Body of pancreas (tissue), 4 donors: ENCODE results near the gene TFB1M. TPM values are rescaled to one million over a fixed set of nuclear protein-coding genes. Genes with fewer than 3 reads are reported as not detected.
"Not testable (repeated sequence)": the region's sequence is repeated elsewhere in the genome, so short reads cannot be mapped to it uniquely, and the experiment has no call there.

Source experiments
- ATAC-seq: fragments of 150-250 bp; one replicate; pipeline ENCODE4 v1.9.1; 2016
- DNase-seq, 4 donors: peaks; one replicate each; pipeline ENCODE4 v3.0.0-alpha.2; 2019
- H3K27ac ChIP-seq, 4 donors: fragments of 200-600 bp; sonication (generic); 1 replicate in 3 of 4; 2 replicates in 1 of 4; pipeline versions ENCODE4 v1.5.1 to v1.6.1; 2016 to 2019; ENCODE audit warnings: mild to moderate bottlenecking in 1 of 4, mixed read lengths in 1 of 4, moderate library complexity in 1 of 4
- H3K27me3 ChIP-seq, 2 donors: fragments of 200-600 bp; sonication (generic); one replicate each; pipeline ENCODE4 v1.6.0; 2016; ENCODE audit warnings: mild to moderate bottlenecking in 1 of 2
- H3K36me3 ChIP-seq, 2 donors: fragments of 200-600 bp; sonication (generic); replicated peaks in 1 of 2; 2 replicates each; pipeline ENCODE4 v1.5.1; 2016; ENCODE audit warnings: low read depth in 2 of 2; ENCODE audit not compliant: insufficient read depth in 1 of 2
- H3K4me1 ChIP-seq: fragments of 200-600 bp; sonication (generic); one replicate; pipeline ENCODE4 v1.6.0; 2016
- H3K4me3 ChIP-seq, 2 donors: fragments of 200-600 bp; sonication (generic); 1 replicate in 1 of 2; 2 replicates in 1 of 2; pipeline ENCODE4 v1.5.1; 2016 to 2019
- H3K9me3 ChIP-seq, 3 donors: fragments of 200-600 bp; sonication (generic); 1 replicate in 2 of 3; 2 replicates in 1 of 3; pipeline ENCODE4 v1.5.1; 2016
- CTCF ChIP-seq, 7 experiments: fragments of 450-650 bp in 4 of 7; fragments of 200-600 bp in 3 of 7; sonication (generic) in 3 of 7; IDR thresholded peaks; one replicate each; pipeline ENCODE4 v1.5.1; 2016 to 2019; ENCODE audit warnings: antibody characterized with exemption in 7 of 7
- POLR2A ChIP-seq, 3 donors: fragments of 450-650 bp; IDR thresholded peaks; one replicate each; pipeline ENCODE4 v1.6.1; 2016; ENCODE audit warnings: antibody characterized with exemption in 3 of 3, mild to moderate bottlenecking in 2 of 3
- WGBS, 2 donors: methylation state at CpG; one replicate each; pipeline ENCODE4 v1.1.5; 2017; 5-methylcytosine and 5-hydroxymethylcytosine counted together
- intact Hi-C: fragments of 100-400 bp; cut with DNase I; formaldehyde crosslinking; loops from one replicate; pipeline ENCODE4 v1.15.1; 2023
- total RNA-seq, 2 donors: library from RNA; depleted of rRNA; stranded (reverse); fragments of >200 nt; gene quantifications; one replicate each; pipeline ENCODE4 v1.1.0, GENCODE V29; 2016

TFB1M gene
- total RNA-seq, 2 donors from 2014 or later: 8.8 to 9.9 TPM

GRCh38 chr6:155344341-155345006 lies 30.2 kb upstream of the TFB1M start:
- WGBS, 2 donors: 85 to 89% methylated on average over 2 of the region's 2 CpGs
- Histone ChIP-seq H3K9me3 (no peaks in the 10 kb centered on the region), H3K4me1 (no peaks in the 10 kb centered on the region), H3K4me3 (no peak overlapping the region), H3K27me3 (no peaks in the 10 kb centered on the region), H3K36me3 (no peaks in the 10 kb centered on the region), H3K27ac (no peak overlapping the region)
- ATAC-seq (no peak), DNase-seq (no peak)
- intact Hi-C loops: no loop called here
- no peak for TF ChIP-seq CTCF (IDR thresholded peaks at IDR 0.05)
- no peak for TF ChIP-seq POLR2A (IDR thresholded peaks at IDR 0.05)

- H3K27me3 ChIP-seq: no peaks in the 10 kb centered on the region
- no peaks in the 10 kb centered on the region for H3K36me3 ChIP-seq
- H3K4me3 ChIP-seq: no peak overlapping the region
- TF ChIP-seq CTCF (IDR thresholded peaks at IDR 0.05) (no peak), POLR2A (IDR thresholded peaks at IDR 0.05) (no peak)
- H3K4me1 ChIP-seq: no peaks in the 10 kb centered on the region
- H3K27ac ChIP-seq: no peak overlapping the region
- ATAC-seq (no peak), DNase-seq (no peak)
- intact Hi-C loops: no loop called here
- H3K9me3 ChIP-seq: no peaks in the 10 kb centered on the region
- 33 to 63% methylated on average over 2 of the region's 2 CpGs for WGBS, 2 donors
Observed at GRCh38 chr6:155341130-155341828, 27.0 kb upstream of the TFB1M start.

- Histone ChIP-seq H3K27me3 (no peaks in the 10 kb centered on the region), H3K9me3 (no peaks in the 10 kb centered on the region), H3K27ac (no peak overlapping the region), H3K36me3 (no peaks in the 10 kb centered on the region), H3K4me1 (no peaks in the 10 kb centered on the region), H3K4me3 (no peak overlapping the region)
- TF ChIP-seq CTCF (IDR thresholded peaks at IDR 0.05): no peak
- no peak for TF ChIP-seq POLR2A (IDR thresholded peaks at IDR 0.05)
- 62 to 83% methylated on average over 2 of the region's 2 CpGs for WGBS, 2 donors
- DNase-seq: no peak
- intact Hi-C loops: no loop called here
- no peak for ATAC-seq
Observed at GRCh38 chr6:155340464-155341129, 26.3 kb upstream of the TFB1M start.

- ATAC-seq, intact Hi-C loops, H3K9me3 ChIP-seq, H3K4me1 ChIP-seq, DNase-seq, H3K4me3 ChIP-seq, H3K27ac ChIP-seq, H3K36me3 ChIP-seq, H3K27me3 ChIP-seq: not testable (repeated sequence)
- 60 to 68% methylated on average over 4 of the region's 4 CpGs for WGBS, 2 donors
Observed at GRCh38 chr6:155339929-155340328, 25.6 kb upstream of the TFB1M start.

- H3K4me3 ChIP-seq, ATAC-seq, H3K36me3 ChIP-seq, DNase-seq, H3K4me1 ChIP-seq, H3K27me3 ChIP-seq, H3K27ac ChIP-seq, intact Hi-C loops, H3K9me3 ChIP-seq: not testable (repeated sequence)
Observed at GRCh38 chr6:155338237-155338636, 24.0 kb upstream of the TFB1M start.
